Nephron progenitor cell (in vitro differentiated cells): Measurements from ENCODE around the gene DPP6.
A peak's percentile ranks its signal among the peaks of the same experiment; 100 is the strongest.
"Not testable (repeated sequence)": the region's sequence is repeated elsewhere in the genome, so short reads cannot be mapped to it uniquely, and the experiment has no call there.

Experiments
- DNase-seq: peaks from one replicate; pipeline ENCODE4 v3.0.0; 2021
- H3K27ac Mint-ChIP-seq: 2 replicates; pipeline ENCODE4 v1.8.0; 2021; ENCODE audit warnings: mild to moderate bottlenecking, moderate library complexity, mixed read lengths
- H3K27me3 Mint-ChIP-seq: 2 replicates; pipeline ENCODE4 v1.8.0; 2021; ENCODE audit warnings: mild to moderate bottlenecking, low read depth, mixed read lengths; ENCODE audit not compliant: poor library complexity
- H3K36me3 Mint-ChIP-seq: 2 replicates; pipeline ENCODE4 v1.8.0; 2021; ENCODE audit warnings: low read depth, mixed read lengths
- H3K4me1 Mint-ChIP-seq: 2 replicates; pipeline ENCODE4 v1.8.0; 2021; ENCODE audit warnings: mixed read lengths
- H3K4me3 Mint-ChIP-seq: 2 replicates; pipeline ENCODE4 v1.8.0; 2021; ENCODE audit warnings: mild to moderate bottlenecking, moderate library complexity, mixed read lengths
- H3K9me3 Mint-ChIP-seq: 2 replicates; pipeline ENCODE4 v1.8.0; 2021; ENCODE audit warnings: mild to moderate bottlenecking, moderate library complexity, mixed read lengths
- TF ChIP-seq, protein P1 (sequence below): fragments of 200-600 bp; sonication (generic); IDR thresholded peaks from 2 replicates; pipeline ENCODE4 v1.5.0; 2021; ENCODE audit warnings: antibody characterized with exemption

The DPP6 gene

DNA sequence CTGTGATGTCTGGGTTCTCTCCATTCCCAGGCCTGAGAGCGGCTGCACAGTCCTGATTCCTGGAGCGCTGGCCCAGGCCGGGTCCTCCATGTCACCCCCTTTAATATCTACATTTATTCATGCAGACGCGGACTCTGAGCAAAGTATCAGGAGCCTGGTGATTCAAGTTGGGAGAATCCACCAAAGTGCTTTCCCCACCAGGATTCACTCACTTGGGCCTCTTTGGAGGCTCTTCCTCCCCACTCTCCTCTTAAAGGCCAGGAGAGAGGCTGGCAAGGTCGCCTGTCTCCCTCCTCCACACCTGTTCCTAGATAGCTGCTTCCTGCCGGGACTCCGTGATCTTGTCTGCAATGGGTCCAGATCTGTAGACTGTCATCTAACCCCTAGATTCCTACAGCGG lies 98.5 kb downstream of the DPP6 start:
- not testable (repeated sequence) for H3K4me1 Mint-ChIP-seq, H3K36me3 Mint-ChIP-seq

DNA sequence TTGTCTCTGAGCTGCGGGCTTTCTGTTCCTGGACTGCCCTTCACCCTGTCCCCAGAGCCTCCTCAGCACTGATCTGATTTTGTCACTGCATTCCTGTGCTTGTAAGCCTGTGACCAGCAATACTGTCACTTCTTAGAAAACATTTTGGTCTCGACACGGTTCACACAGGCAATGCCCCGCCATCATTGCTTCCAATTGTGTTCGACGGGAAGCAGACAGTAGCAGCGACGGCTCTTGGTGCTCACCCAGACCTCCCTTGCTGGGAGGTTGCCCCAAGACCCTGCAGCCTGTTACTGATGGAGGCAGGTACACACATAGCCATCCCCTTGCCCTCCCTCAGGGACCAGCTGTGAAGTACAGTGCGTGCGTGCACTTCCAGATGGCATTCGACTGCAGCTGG lies 99.1 kb downstream of the DPP6 start:
- not testable (repeated sequence) for H3K27ac Mint-ChIP-seq, H3K27me3 Mint-ChIP-seq, H3K9me3 Mint-ChIP-seq, H3K36me3 Mint-ChIP-seq, H3K4me1 Mint-ChIP-seq, H3K4me3 Mint-ChIP-seq, DNase-seq

More for the DNA sequence above, 98.5 kb downstream of the DPP6 start:
- not testable (repeated sequence) for H3K27me3 Mint-ChIP-seq, H3K27ac Mint-ChIP-seq, DNase-seq, H3K9me3 Mint-ChIP-seq, H3K4me3 Mint-ChIP-seq

DNA sequence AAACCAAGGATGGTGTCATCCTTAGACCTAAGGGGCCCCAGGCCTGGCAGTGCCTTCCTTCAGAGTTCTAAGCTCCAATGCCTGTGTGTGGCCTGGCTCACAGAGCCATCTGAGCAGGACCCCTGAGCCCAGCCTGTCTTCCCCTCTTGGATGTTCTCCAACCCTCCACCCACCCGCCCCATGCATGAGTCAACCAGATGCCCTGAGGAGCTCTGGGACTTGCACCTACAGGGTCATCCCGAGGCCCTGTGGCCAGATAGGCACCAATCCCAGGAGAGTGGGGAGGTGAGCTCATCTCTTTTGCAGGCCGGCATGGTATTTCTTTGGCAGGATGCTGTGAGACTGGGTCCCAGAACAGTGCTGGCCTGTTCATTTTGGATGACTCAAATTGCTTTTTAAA lies 103.7 kb downstream of the DPP6 start:
- not testable (repeated sequence) for H3K27ac Mint-ChIP-seq, H3K27me3 Mint-ChIP-seq, H3K4me3 Mint-ChIP-seq

DNA sequence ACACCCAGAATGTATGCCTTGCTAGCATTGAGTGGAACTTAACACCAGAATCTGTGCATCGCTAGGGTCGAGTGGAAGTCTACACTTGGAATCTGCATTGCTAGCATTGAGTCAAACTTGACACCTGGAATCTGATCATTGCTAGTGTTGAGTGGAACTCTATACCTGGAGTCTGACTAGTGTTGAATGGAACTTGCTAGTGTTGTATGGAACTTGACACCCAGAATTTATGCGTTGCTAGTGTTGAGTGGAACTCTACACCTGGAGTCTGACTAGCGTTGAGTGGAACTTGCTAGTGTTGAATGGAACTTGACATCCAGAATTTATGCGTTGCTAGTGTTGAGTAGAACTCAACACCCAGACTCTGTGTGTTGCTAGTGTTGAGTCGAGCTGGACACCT lies 110.7 kb downstream of the DPP6 start:
- not testable (repeated sequence) for H3K27ac Mint-ChIP-seq, H3K4me3 Mint-ChIP-seq, H3K9me3 Mint-ChIP-seq, H3K4me1 Mint-ChIP-seq, DNase-seq, H3K27me3 Mint-ChIP-seq, H3K36me3 Mint-ChIP-seq

More for the DNA sequence above, 103.7 kb downstream of the DPP6 start:
- DNase-seq, H3K4me1 Mint-ChIP-seq, H3K9me3 Mint-ChIP-seq, H3K36me3 Mint-ChIP-seq: not testable (repeated sequence)

DNA sequence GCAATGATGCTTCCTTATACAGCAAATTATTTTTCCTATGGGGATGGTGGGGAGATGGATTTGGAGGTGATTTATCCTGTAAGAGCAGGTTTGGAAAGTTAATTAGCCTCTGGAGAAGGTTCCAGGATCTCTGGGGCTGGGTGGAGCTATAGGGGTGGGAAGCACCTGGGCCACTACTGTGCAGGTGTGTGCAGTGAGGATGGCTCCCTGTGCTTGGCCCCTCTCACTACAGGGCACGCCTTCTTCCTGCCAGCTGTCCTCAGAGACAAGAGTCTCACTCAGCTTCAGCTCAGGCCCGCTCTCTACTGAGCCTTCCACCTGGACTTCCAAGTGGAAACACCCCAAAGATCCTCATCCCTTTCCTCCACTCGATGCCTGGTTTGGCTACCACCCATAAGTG lies 111.4 kb downstream of the DPP6 start:
- not testable (repeated sequence) for H3K36me3 Mint-ChIP-seq

DNA sequence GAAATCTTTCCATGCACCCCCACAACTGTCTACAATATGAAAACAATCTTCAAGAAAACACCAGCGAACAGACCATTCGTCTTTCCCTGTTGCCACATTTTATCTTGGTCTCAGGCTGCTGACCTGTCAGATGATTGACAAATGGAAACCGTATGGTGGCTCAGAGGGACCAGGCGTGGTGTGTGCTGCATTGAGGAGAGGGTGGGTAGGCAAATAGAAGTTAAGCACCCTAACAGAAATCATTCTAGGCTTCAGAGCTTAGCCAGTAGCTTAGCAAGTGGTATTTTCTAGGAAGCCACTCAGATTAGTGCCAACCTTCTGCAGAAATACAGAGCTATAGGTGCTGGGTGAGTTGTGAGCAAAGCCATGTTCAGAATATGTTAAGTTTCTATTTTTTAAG lies 114.9 kb downstream of the DPP6 start:
- Mint-ChIP-seq H3K4me3 (no peak overlapping the region), H3K4me1 (peaks cover 8% of the 10 kb centered on the region), H3K9me3 (no peaks in the 10 kb centered on the region), H3K27ac (no peak overlapping the region), H3K36me3 (no peaks in the 10 kb centered on the region), H3K27me3 (peaks cover 3% of the 10 kb centered on the region)
- TF ChIP-seq, protein P1, sequence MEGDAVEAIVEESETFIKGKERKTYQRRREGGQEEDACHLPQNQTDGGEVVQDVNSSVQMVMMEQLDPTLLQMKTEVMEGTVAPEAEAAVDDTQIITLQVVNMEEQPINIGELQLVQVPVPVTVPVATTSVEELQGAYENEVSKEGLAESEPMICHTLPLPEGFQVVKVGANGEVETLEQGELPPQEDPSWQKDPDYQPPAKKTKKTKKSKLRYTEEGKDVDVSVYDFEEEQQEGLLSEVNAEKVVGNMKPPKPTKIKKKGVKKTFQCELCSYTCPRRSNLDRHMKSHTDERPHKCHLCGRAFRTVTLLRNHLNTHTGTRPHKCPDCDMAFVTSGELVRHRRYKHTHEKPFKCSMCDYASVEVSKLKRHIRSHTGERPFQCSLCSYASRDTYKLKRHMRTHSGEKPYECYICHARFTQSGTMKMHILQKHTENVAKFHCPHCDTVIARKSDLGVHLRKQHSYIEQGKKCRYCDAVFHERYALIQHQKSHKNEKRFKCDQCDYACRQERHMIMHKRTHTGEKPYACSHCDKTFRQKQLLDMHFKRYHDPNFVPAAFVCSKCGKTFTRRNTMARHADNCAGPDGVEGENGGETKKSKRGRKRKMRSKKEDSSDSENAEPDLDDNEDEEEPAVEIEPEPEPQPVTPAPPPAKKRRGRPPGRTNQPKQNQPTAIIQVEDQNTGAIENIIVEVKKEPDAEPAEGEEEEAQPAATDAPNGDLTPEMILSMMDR, result no peak
- DNase-seq, result no peak

More for the DNA sequence above, 111.4 kb downstream of the DPP6 start:
- H3K4me3 Mint-ChIP-seq, H3K9me3 Mint-ChIP-seq, H3K27ac Mint-ChIP-seq, H3K27me3 Mint-ChIP-seq, DNase-seq, H3K4me1 Mint-ChIP-seq: not testable (repeated sequence)

DNA sequence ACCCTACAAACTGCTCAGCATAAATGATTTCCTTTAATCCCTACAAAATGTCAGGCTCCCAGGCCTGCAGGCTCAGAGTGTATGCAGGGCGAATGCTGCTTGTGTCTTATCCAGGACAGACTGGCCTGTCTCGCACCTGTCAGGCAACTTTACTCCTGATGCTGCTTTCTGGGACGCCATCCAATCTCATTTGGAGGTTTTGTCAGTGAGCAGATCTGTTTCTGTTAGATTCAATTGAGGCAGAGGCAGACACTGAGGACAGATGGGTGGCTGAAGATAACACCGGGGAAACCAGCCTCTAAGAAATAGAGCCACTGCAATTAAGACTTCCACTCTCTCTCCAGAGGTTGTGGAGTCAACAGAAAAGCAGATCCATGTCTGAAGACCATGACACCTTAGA lies 115.6 kb downstream of the DPP6 start:
- H3K27me3 Mint-ChIP-seq, result peaks cover 3% of the 10 kb centered on the region
- H3K4me1 Mint-ChIP-seq, result peaks cover 8% of the 10 kb centered on the region
- no peak for DNase-seq
- no peaks in the 10 kb centered on the region for H3K9me3 Mint-ChIP-seq
- H3K4me3 Mint-ChIP-seq, result no peak overlapping the region
- H3K27ac Mint-ChIP-seq, result no peak overlapping the region
- no peaks in the 10 kb centered on the region for H3K36me3 Mint-ChIP-seq
- TF ChIP-seq, protein P1, result no peak

DNA sequence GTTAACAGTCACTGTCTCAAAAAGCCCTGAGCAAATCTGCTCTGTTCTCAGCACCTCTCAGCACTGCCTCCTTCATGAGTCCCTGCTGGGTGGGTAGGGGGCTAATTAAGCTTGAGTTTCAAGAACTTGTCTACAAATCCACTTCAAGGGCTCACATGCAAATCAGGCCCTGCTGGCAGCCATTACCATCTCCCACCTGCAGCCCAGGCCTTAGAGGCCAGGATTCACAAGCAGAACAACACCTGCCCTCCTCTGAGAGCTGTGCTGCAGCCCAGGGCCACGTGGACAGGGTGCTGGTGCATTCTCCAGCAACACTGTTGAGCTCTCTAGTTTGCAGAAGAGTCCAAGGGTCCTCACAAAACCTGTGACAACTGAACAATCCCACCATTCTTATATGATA lies 119.2 kb downstream of the DPP6 start:
- H3K9me3 Mint-ChIP-seq, result no peaks in the 10 kb centered on the region
- H3K27me3 Mint-ChIP-seq, result peaks cover 3% of the 10 kb centered on the region
- TF ChIP-seq, protein P1, result no peak
- H3K36me3 Mint-ChIP-seq, result no peaks in the 10 kb centered on the region
- H3K4me1 Mint-ChIP-seq, result peaks cover 8% of the 10 kb centered on the region
- H3K27ac Mint-ChIP-seq, result peak overlapping the region; percentile 54
- no peak overlapping the region for H3K4me3 Mint-ChIP-seq
- DNase-seq, result no peak

DNA sequence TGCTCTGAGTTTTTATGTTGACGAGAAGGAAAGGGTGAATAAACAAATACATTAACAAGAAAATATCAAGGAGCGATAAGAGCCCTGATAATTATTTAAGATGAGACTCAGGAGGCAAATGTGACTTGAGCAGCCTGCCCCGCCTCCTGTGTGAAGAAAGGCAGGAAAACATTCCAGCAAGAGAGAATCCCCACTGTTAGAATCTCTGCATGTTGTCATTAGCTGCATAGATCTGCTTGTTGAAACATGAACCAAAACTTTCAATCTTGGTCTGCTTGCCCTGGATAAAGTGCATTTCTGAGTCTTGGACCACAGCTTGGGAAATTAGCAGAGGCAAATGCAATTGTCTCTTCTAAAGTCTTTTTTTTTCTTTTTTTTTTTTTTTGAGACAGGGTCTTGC lies 120.0 kb downstream of the DPP6 start:
- Mint-ChIP-seq H3K36me3 (no peaks in the 10 kb centered on the region), H3K4me3 (no peak overlapping the region), H3K9me3 (no peaks in the 10 kb centered on the region), H3K27me3 (peaks cover 3% of the 10 kb centered on the region), H3K4me1 (peaks cover 8% of the 10 kb centered on the region), H3K27ac (no peak overlapping the region)
- TF ChIP-seq, protein P1, result no peak
- DNase-seq, result no peak
